GM12878 (cell line): ENCODE measurements around the gene GTSF1L. TPM values are rescaled to one million over a fixed set of nuclear protein-coding genes. Genes with fewer than 3 reads are reported as not detected.
A peak's percentile ranks its signal among the peaks of the same experiment; 100 is the strongest.

Source experiments
- BHLHE40 ChIP-seq, 2 experiments: fragments of 450-650 bp in 1 of 2; IDR thresholded peaks; 2 replicates each; pipeline ENCODE4 v1.6.1; 2011 to 2017; ENCODE audit warnings: low read depth in 2 of 2, borderline replicate concordance in 1 of 2, improper control_type of control experiment in 1 of 2, low read length in 1 of 2, mild to moderate bottlenecking in 1 of 2
- ELK1 ChIP-seq: IDR thresholded peaks from 2 replicates; pipeline ENCODE4 v1.6.1; 2012; ENCODE audit warnings: low read depth, low read length, improper control_type of control experiment
- IKZF2 ChIP-seq, 2 experiments: fragments of 450-650 bp; IDR thresholded peaks; 2 replicates each; pipeline ENCODE4 v1.6.1; 2017; ENCODE audit warnings: mild to moderate bottlenecking in 2 of 2, moderate library complexity in 2 of 2
- MEF2B ChIP-seq: fragments of 450-650 bp; IDR thresholded peaks from 2 replicates; pipeline ENCODE4 v1.6.1; 2018; ENCODE audit warnings: mild to moderate bottlenecking, moderate library complexity; ENCODE audit not compliant: partially characterized antibody, poor library complexity, severe bottlenecking
- MLLT1 ChIP-seq: fragments of 450-650 bp; IDR thresholded peaks from 2 replicates; pipeline ENCODE4 v1.6.1; 2016; ENCODE audit warnings: mild to moderate bottlenecking
- NBN ChIP-seq: fragments of 450-650 bp; IDR thresholded peaks from 2 replicates; pipeline ENCODE4 v1.6.1; 2016
- NR2C1 ChIP-seq: fragments of 450-650 bp; IDR thresholded peaks from 2 replicates; pipeline ENCODE4 v1.6.1; 2017; ENCODE audit warnings: antibody characterized with exemption, mild to moderate bottlenecking, moderate library complexity
- POU2F2 ChIP-seq: IDR thresholded peaks from 3 replicates; pipeline ENCODE4 v1.6.1; 2011; ENCODE audit warnings: low read depth, mild to moderate bottlenecking, low read length, borderline replicate concordance
- RUNX3 ChIP-seq: IDR thresholded peaks from 2 replicates; pipeline ENCODE4 v1.6.1; 2012; ENCODE audit warnings: low read length, inconsistent platforms
- SKIL ChIP-seq: fragments of 450-650 bp; IDR thresholded peaks from 2 replicates; pipeline ENCODE4 v1.6.1; 2017; ENCODE audit warnings: mild to moderate bottlenecking, low read depth, inconsistent platforms; ENCODE audit not compliant: poor library complexity, severe bottlenecking
- SMARCA5 ChIP-seq: fragments of 450-650 bp; IDR thresholded peaks from 2 replicates; pipeline ENCODE4 v1.6.1; 2017; ENCODE audit warnings: mild to moderate bottlenecking
- USF2 ChIP-seq: IDR thresholded peaks from 2 replicates; pipeline ENCODE4 v1.6.1; 2011; ENCODE audit warnings: low read depth, low read length, improper control_type of control experiment, borderline replicate concordance
- ZBTB40 ChIP-seq: fragments of 450-650 bp; IDR thresholded peaks from 2 replicates; pipeline ENCODE4 v1.6.1; 2016; ENCODE audit warnings: mild to moderate bottlenecking, moderate library complexity, borderline replicate concordance
- polyA plus RNA-seq, 11 experiments: library from polyadenylated mRNA; depleted of rRNA in 4 of 11; unstranded in 6 of 11; stranded (reverse) in 5 of 11; fragments of >200 nt; fragmentation: Nextera tagmentation in 4 of 11; fragmentation: Illumina TruSeq in 1 of 11; extraction: Ambion mirVana in 4 of 11; extraction: Trizol in 1 of 11; gene quantifications; 1 replicate in 1 of 11; 2 replicates in 10 of 11; pipeline versions ENCODE4 v1.2.1 to v1.2.3, GENCODE V29; 2011 to 2016; ENCODE audit warnings: inconsistent platforms in 2 of 11, missing spikeins in 2 of 11, low read depth in 1 of 11
- total RNA-seq, 4 experiments: library from RNA; depleted of rRNA in 3 of 4; stranded (reverse); fragments of >200 nt in 3 of 4; fragmentation: Illumina TruSeq in 1 of 4; extraction: Trizol in 1 of 4; gene quantifications; 2 replicates each; pipeline versions ENCODE4 v1.2.1 to v1.2.3, GENCODE V29; 2013 to 2021

GTSF1L gene
- total and polyA plus RNA-seq, 10 of the 15 experiments (the other 5 are each of a cell fraction or from before 2014, with no cell fraction given), result 0.56 to 2.4 (median 1.3) TPM

GRCh38 chr20:43727980-43728590, 1.3 kb upstream of the GTSF1L start (continued):
- TF ChIP-seq MLLT1 (no peak), MEF2B (peak; percentile 35), SKIL (peak; percentile 62), IKZF2 (IDR thresholded peaks at IDR 0.05) (peak; percentile 28 to 63; a peak in 3 of 4 replicates), RUNX3 (peak; percentile 58), NR2C1 (no peak), SMARCA5 (no peak), POU2F2 (peak; percentile 43; the same call in 1 of the 3 replicates), USF2 (peak; percentile 29; the same call in 1 of the 2 replicates), ZBTB40 (peak; percentile 97), BHLHE40 (IDR thresholded peaks at IDR 0.05; ENCODE audit: borderline replicate concordance in 1 of 2, low read depth in 2 of 2, low read length in 1 of 2) (peak; percentile 31 to 51; a peak in 2 of 4 replicates), ELK1 (no peak), NBN (peak; percentile 63)
